Small intestine (tissue), 7 donors: Measurements from ENCODE around the gene EFNB2. TPM values are rescaled to one million over a fixed set of nuclear protein-coding genes. Genes with fewer than 3 reads are reported as not detected.

ENCODE experiments used
- DNase-seq, 2 donors: peaks; one replicate each; pipeline versions ENCODE4 v3.0.0 to v3.0.0-alpha.2; 2013
- FAIRE-seq: peaks from 2 replicates; lab custom pipeline; 2012; peaks lifted over from hg19 to GRCh38; lab: Jason Lieb, UNC
- H3K27ac ChIP-seq, 3 donors: one replicate each; pipeline ENCODE4 v1.5.1; 2013; ENCODE audit warnings: low read length in 2 of 3, mild to moderate bottlenecking in 2 of 3, control low read depth in 1 of 3, inconsistent platforms in 1 of 3, low read depth in 1 of 3, moderate library complexity in 1 of 3
- H3K27me3 ChIP-seq, 3 donors: one replicate each; pipeline ENCODE4 v1.6.1; 2013; ENCODE audit warnings: low read length in 3 of 3, inconsistent platforms in 1 of 3; ENCODE audit not compliant: control insufficient read depth in 3 of 3, insufficient read depth in 3 of 3
- H3K36me3 ChIP-seq, 3 donors: one replicate each; pipeline ENCODE4 v1.6.1; 2013; ENCODE audit warnings: low read length in 3 of 3, inconsistent platforms in 1 of 3, low read depth in 1 of 3, mild to moderate bottlenecking in 1 of 3, moderate library complexity in 1 of 3; ENCODE audit not compliant: control insufficient read depth in 3 of 3, insufficient read depth in 2 of 3
- H3K4me1 ChIP-seq, 3 donors: one replicate each; pipeline ENCODE4 v1.6.1; 2013; ENCODE audit warnings: low read length in 2 of 3, inconsistent platforms in 1 of 3, low read depth in 1 of 3, mild to moderate bottlenecking in 1 of 3, moderate library complexity in 1 of 3; ENCODE audit not compliant: control insufficient read depth in 3 of 3, insufficient read depth in 2 of 3
- H3K4me3 ChIP-seq, 3 donors: one replicate each; pipeline ENCODE4 v1.5.1; 2013; ENCODE audit warnings: low read length in 3 of 3, control low read depth in 1 of 3, inconsistent platforms in 1 of 3, low read depth in 1 of 3, mild to moderate bottlenecking in 1 of 3, moderate library complexity in 1 of 3
- H3K9me3 ChIP-seq, 2 donors: one replicate each; pipeline ENCODE4 v1.6.1; 2013; ENCODE audit warnings: low read depth in 1 of 2, low read length in 1 of 2; ENCODE audit not compliant: control insufficient read depth in 2 of 2, insufficient read depth in 1 of 2
- WGBS, 3 donors: extraction: QIAGEN DNeasy Blood & Tissue Kit; methylation state at CpG; one replicate each; pipeline ENCODE4 v1.1.7; 2013; 5-methylcytosine and 5-hydroxymethylcytosine counted together
- polyA plus RNA-seq, 4 donors: library from polyadenylated mRNA; stranded (reverse) in 3 of 4; unstranded in 1 of 4; fragments of 200-250 nt in 3 of 4; fragments of 120-200 nt in 1 of 4; gene quantifications; one replicate each; pipeline versions ENCODE4 v1.2.1 to v1.2.3, GENCODE V29; 2013
- donor health status: healthy with polysubstance abuse.
- donor health status: control.
- donor health status: control.
- donor health status: Bipolar disorder and iron deficiency.
- donor health status: healthy.

Gene EFNB2
- polyA plus RNA-seq, 4 donors, result 10.8 to 33.0 (median 19.2) TPM

- Histone ChIP-seq H3K4me1 (no peaks in the 10 kb centered on the region), H3K36me3 (peaks cover 0 to 9% (median 8%) of the 10 kb centered on the region in 3 donors), H3K9me3 (no peaks in the 10 kb centered on the region), H3K27me3 (no peaks in the 10 kb centered on the region), H3K27ac (no peak overlapping the region), H3K4me3 (no peak overlapping the region)
- FAIRE-seq, result no peak
- WGBS, 3 donors, result 78 to 92% (median 92%) methylated on average over 4 of the region's 4 CpGs
- no peak for DNase-seq
Observed at GRCh38 chr13:106505732-106506131, 29.7 kb downstream of the EFNB2 start.

DNA sequence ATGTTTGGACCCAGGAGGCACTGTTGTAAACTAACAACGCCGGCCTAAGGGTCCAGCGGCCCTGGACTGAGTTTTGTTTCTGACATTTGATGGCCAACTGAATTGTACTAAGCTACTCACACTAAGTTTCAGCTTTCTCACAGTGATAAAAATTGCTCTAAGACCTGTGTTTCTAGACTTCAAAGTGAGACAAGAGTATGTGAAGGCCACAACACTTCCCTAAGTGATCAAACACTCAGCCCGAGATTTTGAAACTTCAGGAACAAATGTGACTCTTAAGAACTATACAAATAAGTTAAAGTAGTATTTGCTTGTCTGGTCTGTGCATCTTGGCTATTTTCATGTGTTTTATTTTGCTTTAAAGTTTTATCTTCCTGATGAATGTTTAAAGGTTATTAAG is 30.2 kb downstream of the EFNB2 start:
- H3K27ac ChIP-seq, result no peak overlapping the region
- H3K4me1 ChIP-seq, result peaks cover 0 to under 1% (median 0%) of the 10 kb centered on the region in 3 donors
- no peak for DNase-seq
- peaks cover 0 to 6% (median 5%) of the 10 kb centered on the region in 3 donors for H3K36me3 ChIP-seq
- H3K4me3 ChIP-seq, result no peak overlapping the region
- FAIRE-seq, result no peak
- H3K9me3 ChIP-seq, result no peaks in the 10 kb centered on the region
- 89% methylated on average over 4 of the region's 4 CpGs for WGBS, 3 donors
- no peaks in the 10 kb centered on the region for H3K27me3 ChIP-seq

GRCh38 chr13:106503730-106504453 is 31.6 kb downstream of the EFNB2 start:
- DNase-seq (no peak), FAIRE-seq (no peak)
- H3K27ac ChIP-seq, result no peak overlapping the region
- no peaks in the 10 kb centered on the region for H3K27me3 ChIP-seq
- H3K36me3 ChIP-seq, result peaks cover 0 to 4% (median 4%) of the 10 kb centered on the region in 3 donors
- WGBS, 3 donors, result 85 to 88% (median 87%) methylated on average over 9 of the region's 9 CpGs
- no peaks in the 10 kb centered on the region for H3K9me3 ChIP-seq
- peaks cover 0 to 6% (median 6%) of the 10 kb centered on the region in 3 donors for H3K4me1 ChIP-seq
- H3K4me3 ChIP-seq, result no peak overlapping the region

GRCh38 chr13:106503272-106503671 is 32.2 kb downstream of the EFNB2 start:
- Histone ChIP-seq H3K4me3 (no peak overlapping the region), H3K36me3 (peaks cover 0 to 4% (median 4%) of the 10 kb centered on the region in 3 donors), H3K27me3 (no peaks in the 10 kb centered on the region), H3K27ac (peak overlapping the region in 1 of 3 donors; percentile 5), H3K9me3 (no peaks in the 10 kb centered on the region), H3K4me1 (peaks cover 0 to 10% (median 6%) of the 10 kb centered on the region in 3 donors)
- WGBS, 3 donors, result 77 to 82% (median 80%) methylated on average over 5 of the region's 5 CpGs
- FAIRE-seq, result no peak
- DNase-seq, result no peak

DNA sequence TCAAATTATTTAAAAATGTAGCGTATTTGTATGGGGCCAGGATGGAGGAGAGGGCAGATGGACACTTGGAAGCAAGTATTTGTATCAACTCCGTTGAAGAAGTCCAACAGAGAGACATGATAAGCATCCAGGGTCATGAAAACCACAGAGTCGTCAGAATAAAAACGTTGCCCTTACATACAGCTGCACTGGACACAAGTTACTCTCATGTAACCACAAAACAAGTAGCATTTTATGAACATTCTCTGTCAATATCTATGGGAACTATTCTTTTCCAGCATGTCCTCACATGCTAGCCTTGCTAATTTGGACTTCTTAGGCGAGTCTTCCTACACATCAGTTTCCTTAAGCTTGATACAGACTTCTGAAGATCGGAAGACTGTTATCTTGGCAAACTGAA is 35.0 kb downstream of the EFNB2 start:
- H3K9me3 ChIP-seq, result no peaks in the 10 kb centered on the region
- no peak for FAIRE-seq
- H3K27ac ChIP-seq, result no peak overlapping the region
- 76 to 88% (median 84%) methylated on average over 6 of the region's 6 CpGs for WGBS, 3 donors
- peaks cover 0 to 2% (median 0%) of the 10 kb centered on the region in 3 donors for H3K36me3 ChIP-seq
- no peaks in the 10 kb centered on the region for H3K27me3 ChIP-seq
- DNase-seq, result no peak
- peaks cover 2 to 23% (median 6%) of the 10 kb centered on the region in 3 donors for H3K4me1 ChIP-seq
- H3K4me3 ChIP-seq, result no peak overlapping the region

- Histone ChIP-seq H3K4me1 (peaks cover 2 to 25% (median 6%) of the 10 kb centered on the region in 3 donors), H3K27me3 (no peaks in the 10 kb centered on the region), H3K36me3 (peaks cover 0 to 2% (median 2%) of the 10 kb centered on the region in 3 donors), H3K4me3 (no peak overlapping the region), H3K9me3 (no peaks in the 10 kb centered on the region), H3K27ac (no peak overlapping the region)
- 57 to 81% (median 69%) methylated on average over 4 of the region's 4 CpGs for WGBS, 3 donors
- FAIRE-seq (no peak), DNase-seq (no peak)
Observed at GRCh38 chr13:106499896-106500295, 35.6 kb downstream of the EFNB2 start.

DNA sequence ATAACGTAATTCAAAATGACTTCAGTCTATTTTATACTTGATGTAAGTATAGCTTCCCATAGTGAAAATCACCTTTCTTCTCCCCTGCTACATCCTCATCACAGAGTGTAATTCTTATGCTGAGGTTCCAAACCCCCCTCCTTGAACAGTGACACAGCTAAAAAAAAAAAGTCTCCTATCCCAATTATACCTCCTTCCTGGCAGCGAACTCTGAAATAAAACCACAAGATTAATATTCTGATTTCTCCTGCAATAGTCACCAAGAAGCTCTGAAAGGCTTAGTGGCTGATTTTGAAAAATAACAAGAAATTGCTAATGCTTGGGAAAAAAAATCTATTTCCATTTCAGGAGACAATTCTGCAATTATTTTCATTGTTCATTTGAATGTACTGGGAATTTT is 36.3 kb downstream of the EFNB2 start:
- WGBS, 3 donors, result 73 to 89% (median 77%) methylated on average over 2 of the region's 2 CpGs
- Histone ChIP-seq H3K27ac (no peak overlapping the region), H3K4me1 (peaks cover 2 to 27% (median 6%) of the 10 kb centered on the region in 3 donors), H3K27me3 (no peaks in the 10 kb centered on the region), H3K36me3 (peaks cover 0 to 3% (median 2%) of the 10 kb centered on the region in 3 donors), H3K4me3 (no peak overlapping the region), H3K9me3 (no peaks in the 10 kb centered on the region)
- no peak for DNase-seq
- no peak for FAIRE-seq

- 31 to 57% (median 39%) methylated on average over 1 of the region's 1 CpG for WGBS, 3 donors
- Histone ChIP-seq H3K36me3 (peaks cover 0 to 5% (median 3%) of the 10 kb centered on the region in 3 donors), H3K27me3 (no peaks in the 10 kb centered on the region), H3K27ac (no peak overlapping the region), H3K4me3 (no peak overlapping the region), H3K4me1 (peaks cover 5 to 33% (median 6%) of the 10 kb centered on the region in 3 donors), H3K9me3 (no peaks in the 10 kb centered on the region)
- DNase-seq, result no peak
- FAIRE-seq, result no peak
Observed at GRCh38 chr13:106498571-106498970, 36.9 kb downstream of the EFNB2 start.
